GM12878 (cell line): Measurements from ENCODE around the gene CAST. TPM values are rescaled to one million over a fixed set of nuclear protein-coding genes. Genes with fewer than 3 reads are reported as not detected.

Experiments
- CREB1 ChIP-seq: IDR thresholded peaks from 2 replicates; pipeline ENCODE4 v1.6.1; 2012; ENCODE audit warnings: low read depth, mild to moderate bottlenecking, inconsistent platforms
- NFYA ChIP-seq: IDR thresholded peaks from 2 replicates; pipeline ENCODE4 v1.6.1; 2011; ENCODE audit warnings: low read depth, mild to moderate bottlenecking, low read length, improper control_type of control experiment, borderline replicate concordance
- SMAD5 ChIP-seq: IDR thresholded peaks from 2 replicates; pipeline ENCODE4 v1.6.1; 2016; ENCODE audit warnings: antibody characterized with exemption, low read depth
- polyA plus RNA-seq, 11 experiments: library from polyadenylated mRNA; depleted of rRNA in 4 of 11; unstranded in 6 of 11; stranded (reverse) in 5 of 11; fragments of >200 nt; fragmentation: Nextera tagmentation in 4 of 11; fragmentation: Illumina TruSeq in 1 of 11; extraction: Ambion mirVana in 4 of 11; extraction: Trizol in 1 of 11; gene quantifications; 1 replicate in 1 of 11; 2 replicates in 10 of 11; pipeline versions ENCODE4 v1.2.1 to v1.2.3, GENCODE V29; 2011 to 2016; ENCODE audit warnings: inconsistent platforms in 2 of 11, missing spikeins in 2 of 11, low read depth in 1 of 11
- total RNA-seq, 4 experiments: library from RNA; depleted of rRNA in 3 of 4; stranded (reverse); fragments of >200 nt in 3 of 4; fragmentation: Illumina TruSeq in 1 of 4; extraction: Trizol in 1 of 4; gene quantifications; 2 replicates each; pipeline versions ENCODE4 v1.2.1 to v1.2.3, GENCODE V29; 2013 to 2021
- TF ChIP-seq, protein P1 (sequence below): fragments of 450-650 bp; IDR thresholded peaks from 2 replicates; pipeline ENCODE4 v1.6.1; 2018; ENCODE audit warnings: borderline replicate concordance, mild to moderate bottlenecking; ENCODE audit not compliant: partially characterized antibody
- TF ChIP-seq, protein P2 (sequence below): IDR thresholded peaks from 2 replicates; pipeline ENCODE4 v1.6.1; 2012; ENCODE audit warnings: mild to moderate bottlenecking, low read depth, low read length
- TF ChIP-seq, protein P3 (sequence below): IDR thresholded peaks from 2 replicates; pipeline ENCODE4 v1.6.1; 2011; ENCODE audit warnings: low read depth, mild to moderate bottlenecking, low read length, moderate library complexity, borderline replicate concordance; ENCODE audit errors: extremely low read depth
- TF ChIP-seq, protein P4 (sequence below), 3 experiments: IDR thresholded peaks in 2 of 3; conservative IDR thresholded peaks in 1 of 3; 2 replicates each; pipeline ENCODE4 v1.5.1; 2011; ENCODE audit warnings: low read depth in 3 of 3, low read length in 3 of 3, mild to moderate bottlenecking in 3 of 3, control low read depth in 2 of 3, moderate library complexity in 2 of 3, inconsistent platforms in 1 of 3, mixed read lengths in 1 of 3; ENCODE audit not compliant: control insufficient read depth in 2 of 3, insufficient read depth in 1 of 3; ENCODE audit errors: extremely low read depth in 1 of 3

CAST gene
- total and polyA plus RNA-seq, 10 of the 15 experiments (the other 5 are each of a cell fraction or from before 2014, with no cell fraction given) = 31.7 to 140 (median 68.5) TPM

DNA sequence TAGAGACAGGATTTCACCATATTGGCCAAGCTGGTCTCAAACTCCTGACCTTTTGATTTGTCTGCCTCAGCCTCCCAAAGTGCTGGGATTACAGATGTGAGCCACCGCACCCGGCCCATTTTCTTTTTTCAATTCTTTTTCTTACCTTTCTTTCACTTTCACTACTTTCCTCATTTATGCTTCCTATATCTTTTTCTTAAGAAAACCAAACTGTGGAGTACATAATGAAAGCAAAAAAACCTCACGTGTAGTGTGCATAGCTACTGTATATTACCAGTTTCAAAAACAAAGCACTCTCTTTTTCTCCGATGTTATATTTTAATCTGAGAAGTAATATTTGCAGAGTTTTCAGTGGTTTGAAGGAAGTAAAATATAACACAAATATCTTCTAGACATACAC lies 8.0 kb upstream of the CAST start (continued):
- TF ChIP-seq, protein P1, sequence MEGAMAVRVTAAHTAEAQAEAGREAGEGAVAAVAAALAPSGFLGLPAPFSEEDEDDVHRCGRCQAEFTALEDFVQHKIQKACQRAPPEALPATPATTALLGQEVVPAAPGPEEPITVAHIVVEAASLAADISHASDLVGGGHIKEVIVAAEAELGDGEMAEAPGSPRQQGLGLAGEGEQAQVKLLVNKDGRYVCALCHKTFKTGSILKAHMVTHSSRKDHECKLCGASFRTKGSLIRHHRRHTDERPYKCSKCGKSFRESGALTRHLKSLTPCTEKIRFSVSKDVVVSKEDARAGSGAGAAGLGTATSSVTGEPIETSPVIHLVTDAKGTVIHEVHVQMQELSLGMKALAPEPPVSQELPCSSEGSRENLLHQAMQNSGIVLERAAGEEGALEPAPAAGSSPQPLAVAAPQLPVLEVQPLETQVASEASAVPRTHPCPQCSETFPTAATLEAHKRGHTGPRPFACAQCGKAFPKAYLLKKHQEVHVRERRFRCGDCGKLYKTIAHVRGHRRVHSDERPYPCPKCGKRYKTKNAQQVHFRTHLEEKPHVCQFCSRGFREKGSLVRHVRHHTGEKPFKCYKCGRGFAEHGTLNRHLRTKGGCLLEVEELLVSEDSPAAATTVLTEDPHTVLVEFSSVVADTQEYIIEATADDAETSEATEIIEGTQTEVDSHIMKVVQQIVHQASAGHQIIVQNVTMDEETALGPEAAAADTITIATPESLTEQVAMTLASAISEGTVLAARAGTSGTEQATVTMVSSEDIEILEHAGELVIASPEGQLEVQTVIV = no peak
- TF ChIP-seq, protein P2, sequence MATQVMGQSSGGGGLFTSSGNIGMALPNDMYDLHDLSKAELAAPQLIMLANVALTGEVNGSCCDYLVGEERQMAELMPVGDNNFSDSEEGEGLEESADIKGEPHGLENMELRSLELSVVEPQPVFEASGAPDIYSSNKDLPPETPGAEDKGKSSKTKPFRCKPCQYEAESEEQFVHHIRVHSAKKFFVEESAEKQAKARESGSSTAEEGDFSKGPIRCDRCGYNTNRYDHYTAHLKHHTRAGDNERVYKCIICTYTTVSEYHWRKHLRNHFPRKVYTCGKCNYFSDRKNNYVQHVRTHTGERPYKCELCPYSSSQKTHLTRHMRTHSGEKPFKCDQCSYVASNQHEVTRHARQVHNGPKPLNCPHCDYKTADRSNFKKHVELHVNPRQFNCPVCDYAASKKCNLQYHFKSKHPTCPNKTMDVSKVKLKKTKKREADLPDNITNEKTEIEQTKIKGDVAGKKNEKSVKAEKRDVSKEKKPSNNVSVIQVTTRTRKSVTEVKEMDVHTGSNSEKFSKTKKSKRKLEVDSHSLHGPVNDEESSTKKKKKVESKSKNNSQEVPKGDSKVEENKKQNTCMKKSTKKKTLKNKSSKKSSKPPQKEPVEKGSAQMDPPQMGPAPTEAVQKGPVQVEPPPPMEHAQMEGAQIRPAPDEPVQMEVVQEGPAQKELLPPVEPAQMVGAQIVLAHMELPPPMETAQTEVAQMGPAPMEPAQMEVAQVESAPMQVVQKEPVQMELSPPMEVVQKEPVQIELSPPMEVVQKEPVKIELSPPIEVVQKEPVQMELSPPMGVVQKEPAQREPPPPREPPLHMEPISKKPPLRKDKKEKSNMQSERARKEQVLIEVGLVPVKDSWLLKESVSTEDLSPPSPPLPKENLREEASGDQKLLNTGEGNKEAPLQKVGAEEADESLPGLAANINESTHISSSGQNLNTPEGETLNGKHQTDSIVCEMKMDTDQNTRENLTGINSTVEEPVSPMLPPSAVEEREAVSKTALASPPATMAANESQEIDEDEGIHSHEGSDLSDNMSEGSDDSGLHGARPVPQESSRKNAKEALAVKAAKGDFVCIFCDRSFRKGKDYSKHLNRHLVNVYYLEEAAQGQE = no peak
- no peak for TF ChIP-seq NFYA
- TF ChIP-seq SMAD5 = no peak
- TF ChIP-seq, protein P3, sequence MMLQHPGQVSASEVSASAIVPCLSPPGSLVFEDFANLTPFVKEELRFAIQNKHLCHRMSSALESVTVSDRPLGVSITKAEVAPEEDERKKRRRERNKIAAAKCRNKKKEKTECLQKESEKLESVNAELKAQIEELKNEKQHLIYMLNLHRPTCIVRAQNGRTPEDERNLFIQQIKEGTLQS = no peak
- no peak for TF ChIP-seq CREB1
- TF ChIP-seq, protein P4, sequence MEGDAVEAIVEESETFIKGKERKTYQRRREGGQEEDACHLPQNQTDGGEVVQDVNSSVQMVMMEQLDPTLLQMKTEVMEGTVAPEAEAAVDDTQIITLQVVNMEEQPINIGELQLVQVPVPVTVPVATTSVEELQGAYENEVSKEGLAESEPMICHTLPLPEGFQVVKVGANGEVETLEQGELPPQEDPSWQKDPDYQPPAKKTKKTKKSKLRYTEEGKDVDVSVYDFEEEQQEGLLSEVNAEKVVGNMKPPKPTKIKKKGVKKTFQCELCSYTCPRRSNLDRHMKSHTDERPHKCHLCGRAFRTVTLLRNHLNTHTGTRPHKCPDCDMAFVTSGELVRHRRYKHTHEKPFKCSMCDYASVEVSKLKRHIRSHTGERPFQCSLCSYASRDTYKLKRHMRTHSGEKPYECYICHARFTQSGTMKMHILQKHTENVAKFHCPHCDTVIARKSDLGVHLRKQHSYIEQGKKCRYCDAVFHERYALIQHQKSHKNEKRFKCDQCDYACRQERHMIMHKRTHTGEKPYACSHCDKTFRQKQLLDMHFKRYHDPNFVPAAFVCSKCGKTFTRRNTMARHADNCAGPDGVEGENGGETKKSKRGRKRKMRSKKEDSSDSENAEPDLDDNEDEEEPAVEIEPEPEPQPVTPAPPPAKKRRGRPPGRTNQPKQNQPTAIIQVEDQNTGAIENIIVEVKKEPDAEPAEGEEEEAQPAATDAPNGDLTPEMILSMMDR (IDR thresholded peaks at IDR 0.05 in 2 of 3, conservative IDR thresholded peaks at IDR 0.05 in 1 of 3; ENCODE audit: control insufficient read depth in 2 of 3, extremely low read depth in 1 of 3, insufficient read depth in 1 of 3, low read depth in 3 of 3, low read length in 3 of 3) = no peak
